BJ (cell line): ENCODE measurements around the gene XRCC4. TPM values are rescaled to one million over a fixed set of nuclear protein-coding genes. Genes with fewer than 3 reads are reported as not detected.

ENCODE experiments used
- CTCF ChIA-PET: fragments of 350-600 bp; formaldehyde crosslinking; extraction: SDS; loops from one replicate; lab custom pipeline; 2021; ENCODE audit warnings: antibody characterized with exemption, inconsistent platforms; lab: Yijun Ruan, JAX
- POLR2A ChIA-PET: fragments of 300-600 bp; sonication (Branson Sonifier 250); formaldehyde crosslinking; extraction: SDS; loops from one replicate; lab custom pipeline; 2021; ENCODE audit warnings: antibody characterized with exemption; lab: Charles Lee
- DNase-seq: peaks from one replicate; pipeline ENCODE4 v3.0.0-alpha.2; 2011; ENCODE audit warnings: low read depth
- H3K27me3 ChIP-seq: 2 replicates; pipeline ENCODE4 v1.6.0; 2011; ENCODE audit warnings: low read length; ENCODE audit not compliant: control insufficient read depth, insufficient read depth
- H3K36me3 ChIP-seq: 2 replicates; pipeline ENCODE4 v1.5.1; 2011; ENCODE audit warnings: low read length; ENCODE audit not compliant: control insufficient read depth, insufficient read depth
- H3K4me3 ChIP-seq: 2 replicates; pipeline ENCODE4 v1.5.1; 2011; ENCODE audit warnings: low read depth, mild to moderate bottlenecking, control low read depth, low read length
- CTCF ChIP-seq: IDR thresholded peaks from 2 replicates; pipeline ENCODE4 v1.5.1; 2011; ENCODE audit warnings: low read depth, mild to moderate bottlenecking, control low read depth, inconsistent platforms, low read length, moderate library complexity; ENCODE audit not compliant: insufficient read depth
- polyA plus RNA-seq: library from polyadenylated mRNA; depleted of rRNA; stranded (reverse); fragments of >200 nt; gene quantifications from 2 replicates; pipeline ENCODE4 v1.2.3, GENCODE V29; 2011

Gene XRCC4
- polyA plus RNA-seq, 1 experiment = 1.6 TPM

GRCh38 chr5:83277953-83278352 lies 200.6 kb downstream of the XRCC4 start:
- DNase-seq = no peak
- POLR2A ChIA-PET = no interaction called here
- CTCF ChIA-PET = no interaction called here
- TF ChIP-seq CTCF = no peak
- Histone ChIP-seq H3K4me3 (no peak overlapping the region), H3K27me3 (no peaks in the 10 kb centered on the region), H3K36me3 (no peaks in the 10 kb centered on the region)

GRCh38 chr5:83281176-83281575 lies 203.8 kb downstream of the XRCC4 start:
- no peak for TF ChIP-seq CTCF
- ChIA-PET POLR2A (no interaction called here), CTCF (no interaction called here)
- no peak for DNase-seq
- no peak overlapping the region for H3K4me3 ChIP-seq
- H3K36me3 ChIP-seq = no peaks in the 10 kb centered on the region
- H3K27me3 ChIP-seq = no peaks in the 10 kb centered on the region

- ChIA-PET POLR2A (no interaction called here), CTCF (no interaction called here)
- Histone ChIP-seq H3K36me3 (no peaks in the 10 kb centered on the region), H3K27me3 (no peaks in the 10 kb centered on the region), H3K4me3 (no peak overlapping the region)
- TF ChIP-seq CTCF = no peak
- peak; percentile 67 for DNase-seq
These were observed 204.3 kb downstream of the XRCC4 start for GRCh38 chr5:83281658-83282057.

GRCh38 chr5:83283761-83284160 lies 206.4 kb downstream of the XRCC4 start:
- H3K36me3 ChIP-seq = no peaks in the 10 kb centered on the region
- ChIA-PET CTCF (no interaction called here), POLR2A (no interaction called here)
- no peaks in the 10 kb centered on the region for H3K27me3 ChIP-seq
- DNase-seq = no peak
- TF ChIP-seq CTCF = no peak
- no peak overlapping the region for H3K4me3 ChIP-seq

GRCh38 chr5:83285661-83286398 lies 208.5 kb downstream of the XRCC4 start:
- ChIA-PET CTCF (no interaction called here), POLR2A (no interaction called here)
- no peaks in the 10 kb centered on the region for H3K36me3 ChIP-seq
- no peak overlapping the region for H3K4me3 ChIP-seq
- no peak for TF ChIP-seq CTCF
- DNase-seq = no peak
- H3K27me3 ChIP-seq = no peaks in the 10 kb centered on the region
